Measurements from ENCODE around the gene RPL7A. TPM values are rescaled to one million over a fixed set of nuclear protein-coding genes. Genes with fewer than 3 reads are reported as not detected.

The RPL7A gene
- total and polyA plus RNA-seq, 3 donors from 2014 or later: 856 to 1,924 (median 1,453) TPM

- 80 to 81% methylated on average over 15 of the region's 15 CpGs for WGBS, 2 donors
- no peaks in the 10 kb centered on the region for H3K27me3 ChIP-seq
- H3K27ac ChIP-seq: no peak overlapping the region
- no peak for DNase-seq
- TF ChIP-seq CTCF (IDR thresholded peaks at IDR 0.05): no peak
- TF ChIP-seq POLR2A (IDR thresholded peaks at IDR 0.05): no peak
- peaks cover 24% of the 10 kb centered on the region for H3K4me1 ChIP-seq
- H3K9me3 ChIP-seq: no peaks in the 10 kb centered on the region
- intact Hi-C loops (cut with DNase I; ENCODE audit: low total_unique reads): no loop called here
- no peaks in the 10 kb centered on the region for H3K36me3 ChIP-seq (ENCODE audit: low read depth, missing control alignments)
- no peak overlapping the region for H3K4me3 ChIP-seq
Measured at GRCh38 chr9:133349965-133350616, 2.1 kb downstream of the RPL7A start.

GRCh38 chr9:133351526-133351907 is 3.5 kb downstream of the RPL7A start:
- Histone ChIP-seq H3K4me1 (peaks cover 24% of the 10 kb centered on the region), H3K4me3 (no peak overlapping the region), H3K36me3 (ENCODE audit: low read depth, missing control alignments) (no peaks in the 10 kb centered on the region), H3K27ac (no peak overlapping the region), H3K27me3 (no peaks in the 10 kb centered on the region), H3K9me3 (no peaks in the 10 kb centered on the region)
- intact Hi-C loops (cut with DNase I; ENCODE audit: low total_unique reads): no loop called here
- 81 to 86% methylated on average over 3 of the region's 3 CpGs for WGBS, 2 donors
- TF ChIP-seq POLR2A (IDR thresholded peaks at IDR 0.05) (no peak), CTCF (IDR thresholded peaks at IDR 0.05) (no peak)
- no peak for DNase-seq

GRCh38 chr9:133351908-133352634 is 4.1 kb downstream of the RPL7A start:
- H3K36me3 ChIP-seq (ENCODE audit: low read depth, missing control alignments): no peaks in the 10 kb centered on the region
- intact Hi-C loops (cut with DNase I; ENCODE audit: low total_unique reads): no loop called here
- no peak for DNase-seq
- H3K27ac ChIP-seq: no peak overlapping the region
- WGBS, 2 donors: 76 to 77% methylated on average over 11 to 14 of the region's 14 CpGs
- no peaks in the 10 kb centered on the region for H3K9me3 ChIP-seq
- TF ChIP-seq CTCF (IDR thresholded peaks at IDR 0.05) (peak in 1 of 3 experiments; percentile 23), POLR2A (IDR thresholded peaks at IDR 0.05) (no peak)
- H3K27me3 ChIP-seq: no peaks in the 10 kb centered on the region
- peaks cover 21% of the 10 kb centered on the region for H3K4me1 ChIP-seq
- H3K4me3 ChIP-seq: no peak overlapping the region

- Histone ChIP-seq H3K9me3 (no peaks in the 10 kb centered on the region), H3K27me3 (no peaks in the 10 kb centered on the region), H3K36me3 (ENCODE audit: low read depth, missing control alignments) (no peaks in the 10 kb centered on the region), H3K27ac (no peak overlapping the region), H3K4me1 (peaks cover 27% of the 10 kb centered on the region), H3K4me3 (no peak overlapping the region)
- no peak for DNase-seq
- TF ChIP-seq CTCF (IDR thresholded peaks at IDR 0.05): no peak
- no peak for TF ChIP-seq POLR2A (IDR thresholded peaks at IDR 0.05)
- 73 to 76% methylated on average over 8 of the region's 8 CpGs for WGBS, 2 donors
- intact Hi-C loops (cut with DNase I; ENCODE audit: low total_unique reads): no loop called here
Measured at GRCh38 chr9:133352635-133353340, 4.8 kb downstream of the RPL7A start.
